ENCODE data around the gene STRAP.

Gene STRAP

DNA sequence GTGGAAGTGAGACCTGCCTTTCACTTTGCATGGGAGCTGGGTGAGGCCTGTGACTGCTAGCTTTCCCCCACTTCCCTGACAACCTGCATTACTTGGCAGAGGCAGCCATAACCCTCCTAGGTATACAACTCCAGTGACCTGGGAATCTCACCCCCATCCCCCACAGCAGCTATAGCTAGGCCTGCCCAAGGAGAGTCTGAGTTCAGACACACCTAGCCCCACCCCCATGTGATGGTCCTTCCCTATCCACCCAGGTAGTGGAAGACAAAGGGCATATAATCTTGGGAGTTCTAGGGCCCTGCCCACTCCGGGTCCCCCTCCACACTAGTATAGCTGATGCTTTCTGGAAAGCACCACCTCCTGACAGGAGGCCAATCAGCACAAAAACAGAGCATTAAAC, 6.3 kb upstream of the STRAP start:
- no peak for DNase-seq (ENCODE audit: insufficient read length)
- TF ChIP-seq TAF1 (IDR thresholded peaks at IDR 0.05; ENCODE audit: borderline replicate concordance, low read depth, low read length) = no peak
- no peak for TF ChIP-seq POLR2AphosphoS5 (IDR thresholded peaks at IDR 0.05; ENCODE audit: low read depth, low read length)
- no peak for TF ChIP-seq POLR2A (IDR thresholded peaks at IDR 0.05; ENCODE audit: low read depth, low read length)
- no peak for FAIRE-seq

DNA sequence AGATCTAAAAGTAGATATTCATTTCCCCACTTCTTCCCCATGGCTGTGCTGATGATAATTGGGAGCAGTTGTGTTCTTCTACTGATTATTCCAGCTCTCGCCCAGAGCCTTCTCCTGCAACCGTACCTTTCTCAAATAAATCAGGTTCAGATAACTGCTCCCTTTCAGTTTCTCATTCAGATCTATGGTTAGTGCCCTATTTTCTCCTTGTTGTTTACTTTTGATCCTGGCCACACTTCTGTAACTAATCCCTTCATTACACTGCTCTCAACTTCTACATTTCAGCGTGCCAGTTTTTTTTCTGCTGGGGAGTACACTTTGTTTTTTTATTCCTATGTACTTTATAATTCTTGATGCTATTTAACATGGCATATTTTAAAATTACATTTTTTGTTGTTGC, 2.8 kb upstream of the STRAP start:
- FAIRE-seq (no peak), DNase-seq (ENCODE audit: insufficient read length) (no peak)
- TF ChIP-seq TAF1 (IDR thresholded peaks at IDR 0.05; ENCODE audit: borderline replicate concordance, low read depth, low read length) (no peak), POLR2A (IDR thresholded peaks at IDR 0.05; ENCODE audit: low read depth, low read length) (no peak), POLR2AphosphoS5 (IDR thresholded peaks at IDR 0.05; ENCODE audit: low read depth, low read length) (no peak)

DNA sequence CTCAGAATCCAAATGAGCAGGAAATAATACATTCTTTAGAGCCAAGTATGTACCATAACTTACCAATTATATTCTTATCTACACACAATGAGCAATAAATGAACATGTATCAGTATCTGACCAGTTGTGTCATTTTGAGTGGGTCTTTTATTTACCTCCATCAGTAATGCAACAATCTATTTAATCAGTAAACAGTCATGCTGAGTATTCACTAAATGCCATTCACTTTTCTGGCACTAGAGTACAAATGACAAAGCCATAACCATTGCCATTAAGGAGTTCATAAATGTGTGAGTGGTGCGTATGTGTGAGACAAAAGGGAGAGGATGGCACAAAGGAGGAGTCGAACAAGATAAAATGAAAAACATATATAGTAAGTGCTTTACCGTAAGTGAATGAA, 1.5 kb upstream of the STRAP start:
- no peak for TF ChIP-seq POLR2AphosphoS5 (IDR thresholded peaks at IDR 0.05; ENCODE audit: low read depth, low read length)
- TF ChIP-seq TAF1 (IDR thresholded peaks at IDR 0.05; ENCODE audit: borderline replicate concordance, low read depth, low read length) = no peak
- TF ChIP-seq POLR2A (IDR thresholded peaks at IDR 0.05; ENCODE audit: low read depth, low read length) = no peak
- no peak for FAIRE-seq
- no peak for DNase-seq (ENCODE audit: insufficient read length)

DNA sequence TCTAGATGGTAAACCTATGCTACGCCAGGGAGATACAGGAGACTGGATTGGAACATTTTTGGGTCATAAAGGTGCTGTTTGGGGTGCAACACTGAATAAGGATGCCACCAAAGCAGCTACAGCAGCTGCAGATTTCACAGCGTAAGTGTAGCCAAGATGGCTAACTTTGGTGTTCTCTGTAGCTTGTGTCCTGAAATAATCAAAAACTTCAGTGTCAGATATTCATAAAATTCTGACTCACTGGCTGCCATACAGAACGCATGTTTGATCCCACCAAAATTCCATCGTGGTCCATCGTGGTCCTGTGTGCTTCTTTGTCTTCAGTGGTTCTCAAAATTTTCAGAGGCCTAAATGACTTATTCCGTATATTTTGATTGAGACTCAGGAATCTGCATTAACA, 1.3 kb downstream of the STRAP start:
- DNase-seq (ENCODE audit: insufficient read length) (no peak), FAIRE-seq (peak; percentile 14)
- TF ChIP-seq POLR2AphosphoS5 (IDR thresholded peaks at IDR 0.05; ENCODE audit: low read depth, low read length) (no peak), POLR2A (IDR thresholded peaks at IDR 0.05; ENCODE audit: low read depth, low read length) (no peak), TAF1 (IDR thresholded peaks at IDR 0.05; ENCODE audit: borderline replicate concordance, low read depth, low read length) (no peak)

DNA sequence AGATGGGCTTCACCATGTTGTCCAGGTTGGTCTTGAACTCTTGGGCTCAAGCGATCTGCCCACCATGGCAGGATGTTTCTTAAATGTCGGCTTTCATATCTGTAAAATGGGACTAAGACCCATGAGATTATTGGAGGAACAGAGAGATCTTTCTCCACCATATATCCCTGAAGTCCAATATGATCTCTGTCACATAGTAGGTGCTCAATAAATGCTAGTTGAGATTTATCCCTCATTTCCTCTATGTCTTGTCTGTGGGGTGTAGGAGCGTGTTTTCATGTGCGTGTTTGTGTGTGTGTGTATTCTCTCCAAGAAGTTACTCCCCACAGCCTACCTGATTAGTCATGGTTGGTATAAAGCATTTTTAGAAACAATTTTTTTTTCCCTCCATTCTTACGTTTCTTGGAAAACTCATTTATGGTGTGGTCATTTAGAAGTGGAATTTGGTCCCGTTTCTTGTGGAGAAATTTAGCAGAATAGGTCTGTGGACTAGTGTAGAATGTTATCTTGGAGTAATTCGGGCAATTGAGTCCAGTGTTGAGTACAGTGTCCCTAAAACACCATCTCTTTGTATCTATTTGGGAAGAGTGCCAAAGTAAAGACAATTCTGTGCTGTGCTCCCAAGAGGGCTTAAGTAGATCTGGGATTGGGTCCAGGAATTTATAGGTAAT, 4.3 kb downstream of the STRAP start:
- TF ChIP-seq TAF1 (IDR thresholded peaks at IDR 0.05; ENCODE audit: borderline replicate concordance, low read depth, low read length) = no peak
- TF ChIP-seq POLR2A (IDR thresholded peaks at IDR 0.05; ENCODE audit: low read depth, low read length) = no peak
- no peak for TF ChIP-seq POLR2AphosphoS5 (IDR thresholded peaks at IDR 0.05; ENCODE audit: low read depth, low read length)
- FAIRE-seq (peak; percentile 24), DNase-seq (ENCODE audit: insufficient read length) (no peak)

DNA sequence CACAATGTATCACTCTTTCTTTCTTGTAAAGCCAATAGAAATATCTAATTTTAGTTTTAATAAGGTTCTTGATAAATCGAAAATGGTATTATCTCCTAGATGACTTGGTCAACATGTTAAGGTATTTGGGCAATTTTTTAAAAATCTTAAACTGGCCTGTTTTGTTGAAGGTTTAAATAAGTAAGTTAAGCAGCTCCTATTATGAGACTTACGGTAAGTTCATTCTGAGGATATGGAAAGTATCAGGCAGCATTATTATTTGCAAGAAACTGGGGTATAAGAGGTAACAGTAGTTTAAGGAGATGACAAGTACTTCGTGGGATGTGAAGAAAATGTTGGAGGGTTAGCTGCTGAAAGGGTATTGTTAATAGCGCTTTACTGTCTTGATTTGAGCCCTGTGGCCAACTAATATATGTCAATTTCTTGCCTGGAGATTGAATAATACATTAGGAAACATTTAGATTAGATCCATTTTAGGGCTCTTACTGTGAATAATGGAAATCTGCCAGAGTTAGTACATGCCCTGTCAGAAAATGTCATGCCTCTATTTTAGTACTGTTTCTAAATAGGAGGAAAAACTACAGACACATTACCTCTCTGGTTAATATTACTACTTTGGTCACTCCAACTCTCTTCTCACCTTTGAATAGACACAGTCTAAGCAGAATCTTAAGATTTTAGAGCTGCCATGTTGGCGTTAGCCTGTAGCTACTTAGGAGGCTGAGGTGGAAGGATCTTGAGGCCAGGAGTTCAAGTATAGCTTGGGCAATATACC, 5.0 kb downstream of the STRAP start:
- TF ChIP-seq POLR2A (IDR thresholded peaks at IDR 0.05; ENCODE audit: low read depth, low read length) (no peak), TAF1 (IDR thresholded peaks at IDR 0.05; ENCODE audit: borderline replicate concordance, low read depth, low read length) (no peak), POLR2AphosphoS5 (IDR thresholded peaks at IDR 0.05; ENCODE audit: low read depth, low read length) (no peak)
- FAIRE-seq (no peak), DNase-seq (ENCODE audit: insufficient read length) (no peak)

DNA sequence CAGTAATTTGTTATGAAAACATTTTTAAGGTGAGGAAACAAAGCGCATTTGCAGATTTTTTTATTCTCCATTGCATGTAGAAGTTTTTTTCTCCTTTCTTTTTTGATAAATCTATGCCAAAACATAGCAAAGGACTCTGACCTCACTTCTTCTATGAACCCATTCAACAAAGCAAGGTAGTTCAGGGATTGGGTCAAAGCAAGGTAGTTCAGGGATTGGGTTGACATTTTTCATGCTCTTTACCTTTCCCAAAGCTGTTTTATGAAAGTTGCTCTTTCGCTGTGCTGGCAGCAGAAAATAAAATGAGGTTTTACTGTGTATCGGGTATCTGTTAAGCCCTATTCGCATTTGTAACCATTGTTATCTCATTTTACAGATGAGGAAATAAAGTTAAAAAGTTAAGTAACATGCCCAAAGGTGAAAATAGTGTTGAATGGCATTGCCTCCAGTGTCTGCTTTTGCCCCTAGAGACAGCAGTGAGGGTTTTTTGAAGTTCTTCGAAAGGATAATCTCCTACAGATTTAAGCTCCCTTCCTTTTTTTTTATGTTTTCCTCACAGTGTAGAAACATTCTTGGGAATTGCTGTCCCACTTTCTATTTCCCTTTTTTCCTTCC, 10.6 kb downstream of the STRAP start:
- TF ChIP-seq POLR2AphosphoS5 (IDR thresholded peaks at IDR 0.05; ENCODE audit: low read depth, low read length) (no peak), TAF1 (IDR thresholded peaks at IDR 0.05; ENCODE audit: borderline replicate concordance, low read depth, low read length) (no peak), POLR2A (IDR thresholded peaks at IDR 0.05; ENCODE audit: low read depth, low read length) (no peak)
- peak; percentile 33 for FAIRE-seq
- DNase-seq (ENCODE audit: insufficient read length) = no peak

DNA sequence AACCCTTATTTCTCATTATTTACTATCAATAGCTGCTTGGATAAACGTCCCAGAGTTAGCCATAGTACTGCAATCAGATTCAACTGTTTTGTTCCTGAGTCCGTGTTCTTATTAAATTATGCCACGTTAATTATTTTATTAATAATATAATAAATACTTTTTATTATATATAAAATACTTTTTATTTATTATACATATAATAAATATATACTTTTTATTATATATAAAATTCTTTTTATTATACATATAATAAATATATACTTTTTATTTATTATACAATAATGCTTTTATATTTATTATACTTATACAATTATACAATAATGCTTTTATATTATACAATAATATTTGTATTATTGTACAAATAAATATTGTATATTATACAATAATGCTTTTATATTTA, 11.1 kb downstream of the STRAP start:
- TF ChIP-seq TAF1 (IDR thresholded peaks at IDR 0.05; ENCODE audit: borderline replicate concordance, low read depth, low read length) (no peak), POLR2A (IDR thresholded peaks at IDR 0.05; ENCODE audit: low read depth, low read length) (no peak), POLR2AphosphoS5 (IDR thresholded peaks at IDR 0.05; ENCODE audit: low read depth, low read length) (no peak)
- no peak for FAIRE-seq
- no peak for DNase-seq (ENCODE audit: insufficient read length)

DNA sequence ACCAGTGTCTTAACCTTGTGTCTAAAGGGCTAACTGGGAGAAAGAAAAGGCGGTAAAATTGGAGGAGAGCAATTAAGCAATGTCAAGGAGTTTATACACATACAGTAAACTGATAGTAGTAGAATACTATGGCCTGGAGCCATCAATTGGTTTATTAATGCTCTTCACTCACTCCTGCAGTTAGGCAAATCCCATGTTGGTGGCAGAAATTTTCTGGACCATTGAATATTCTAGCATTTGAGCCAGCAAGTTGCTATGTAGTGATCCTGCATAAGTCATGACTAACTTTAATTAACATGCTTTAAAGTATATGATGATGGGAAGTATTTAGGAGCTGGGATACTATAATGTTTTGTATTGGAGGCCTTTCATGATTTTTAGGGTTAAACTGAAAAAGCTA, 14.7 kb downstream of the STRAP start:
- TF ChIP-seq POLR2AphosphoS5 (IDR thresholded peaks at IDR 0.05; ENCODE audit: low read depth, low read length) (no peak), TAF1 (IDR thresholded peaks at IDR 0.05; ENCODE audit: borderline replicate concordance, low read depth, low read length) (no peak), POLR2A (IDR thresholded peaks at IDR 0.05; ENCODE audit: low read depth, low read length) (no peak)
- no peak for DNase-seq (ENCODE audit: insufficient read length)
- no peak for FAIRE-seq

DNA sequence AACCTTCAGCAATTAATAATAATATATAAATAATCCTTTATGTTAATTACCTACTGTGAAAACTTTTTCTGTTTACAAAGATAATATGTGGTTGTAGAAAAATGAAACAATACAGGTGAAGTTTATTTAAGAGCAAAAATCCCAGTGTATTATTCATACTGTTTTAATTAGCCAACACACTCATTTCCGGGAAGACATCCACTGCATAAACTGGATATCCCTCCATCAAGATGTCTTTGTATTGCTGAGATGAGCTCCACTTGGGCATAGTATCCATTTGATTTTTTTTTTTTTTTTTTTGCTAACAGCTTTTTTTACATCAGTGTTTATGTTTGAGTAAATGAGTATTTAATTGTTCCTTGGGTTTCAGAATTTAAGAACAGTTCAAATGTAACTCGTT, 15.2 kb downstream of the STRAP start:
- DNase-seq (ENCODE audit: insufficient read length) (no peak), FAIRE-seq (peak; percentile 46)
- TF ChIP-seq TAF1 (IDR thresholded peaks at IDR 0.05; ENCODE audit: borderline replicate concordance, low read depth, low read length) = no peak
- TF ChIP-seq POLR2AphosphoS5 (IDR thresholded peaks at IDR 0.05; ENCODE audit: low read depth, low read length) = no peak

DNA sequence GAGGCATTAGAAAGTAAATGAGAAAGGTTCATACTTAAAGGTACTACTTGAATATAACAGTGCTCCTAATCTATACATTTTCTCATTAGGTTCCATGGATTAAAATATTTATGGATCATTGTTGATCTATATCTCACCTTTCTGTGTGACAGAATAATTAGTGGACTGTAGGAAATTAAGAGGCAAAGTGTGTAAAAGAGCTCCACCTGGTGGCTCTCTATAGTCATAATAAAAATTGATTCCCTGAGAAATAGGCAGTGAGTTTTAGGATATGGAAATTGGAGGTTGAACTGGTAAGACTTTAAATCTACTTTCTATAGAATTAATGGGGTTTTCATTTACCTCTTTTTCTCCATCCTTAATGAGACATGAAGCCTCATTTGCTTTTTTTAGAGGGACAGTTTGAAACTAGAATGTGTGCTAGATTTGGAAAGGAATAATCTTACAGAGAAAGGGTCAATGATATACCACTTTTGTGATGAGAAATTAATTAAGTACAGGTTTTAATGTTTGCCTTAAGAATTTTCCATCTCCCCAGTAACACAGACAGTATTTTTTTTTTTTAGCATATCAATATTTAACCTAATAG, 17.2 kb downstream of the STRAP start:
- FAIRE-seq (peak; percentile 38), DNase-seq (ENCODE audit: insufficient read length) (no peak)
- no peak for TF ChIP-seq POLR2AphosphoS5 (IDR thresholded peaks at IDR 0.05; ENCODE audit: low read depth, low read length)

All from GM12892 (cell line).